GM18951 (cell line): ENCODE results near the gene GATA2.

Source experiments
- POLR2A ChIP-seq: IDR thresholded peaks from 4 replicates; pipeline ENCODE4 v1.6.1; 2011; ENCODE audit warnings: mild to moderate bottlenecking; ENCODE audit not compliant: insufficient read length, insufficient read depth; ENCODE audit errors: extremely low read depth
- in situ Hi-C: fragments of 300-500 bp; cut with MboI; formaldehyde crosslinking; loops from one replicate; pipeline ENCODE4 v1.12.0; 2022; ENCODE audit warnings: low sequenced_read_pairs, mixed read lengths, inconsistent platforms; ENCODE audit not compliant: unreplicated experiment

The GATA2 gene

DNA sequence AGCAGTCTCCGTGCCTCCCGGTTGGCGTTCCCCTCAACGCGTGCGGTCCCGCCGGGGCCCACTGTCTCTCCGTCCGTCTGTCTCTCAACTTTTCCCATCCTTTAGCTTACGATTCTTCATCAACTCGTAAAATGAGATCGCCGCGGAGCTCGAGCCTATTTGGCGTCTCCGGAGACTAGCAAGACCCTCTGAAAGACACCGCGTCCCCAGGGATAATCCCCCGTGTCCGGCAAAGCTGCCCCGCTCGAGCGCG is 3.4 kb downstream of the GATA2 start:
- TF ChIP-seq POLR2A: no peak
- in situ Hi-C loops: no loop called here

DNA sequence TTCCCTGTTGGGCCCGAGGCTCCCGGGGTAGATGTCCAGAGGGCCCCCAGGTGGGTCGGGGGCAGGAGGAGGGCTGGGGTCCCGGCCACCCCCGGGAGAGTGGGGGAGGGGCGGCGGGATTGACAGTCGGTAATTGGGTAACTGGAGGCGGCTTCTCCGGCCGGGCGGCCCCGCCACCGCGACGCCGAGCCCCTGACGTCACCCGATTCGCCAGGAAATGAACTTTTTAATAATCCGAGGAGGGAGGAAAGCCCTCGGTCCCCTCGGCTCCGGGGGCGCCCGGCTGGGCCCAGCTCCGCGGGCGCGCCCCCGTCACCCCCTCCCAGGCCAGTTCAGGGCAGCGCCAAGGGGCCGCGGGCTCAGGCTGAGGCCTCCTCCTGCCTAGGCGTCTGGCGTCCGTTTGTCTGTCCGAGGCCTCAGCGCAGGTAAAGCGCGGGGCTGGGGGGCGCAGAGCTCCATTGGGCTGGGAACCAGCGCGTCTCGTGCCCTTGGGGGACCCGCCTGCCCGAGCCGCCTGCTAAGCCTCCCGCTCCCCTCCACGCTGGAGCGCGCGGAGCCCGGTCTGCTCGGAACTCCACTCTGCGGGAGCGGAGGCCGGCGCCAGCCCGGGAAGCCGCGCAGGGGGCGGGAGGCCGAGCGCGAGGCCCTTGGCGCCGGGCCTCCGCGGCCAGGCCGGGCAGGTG is 3.9 kb downstream of the GATA2 start:
- in situ Hi-C loops: no loop called here
- no peak for TF ChIP-seq POLR2A

DNA sequence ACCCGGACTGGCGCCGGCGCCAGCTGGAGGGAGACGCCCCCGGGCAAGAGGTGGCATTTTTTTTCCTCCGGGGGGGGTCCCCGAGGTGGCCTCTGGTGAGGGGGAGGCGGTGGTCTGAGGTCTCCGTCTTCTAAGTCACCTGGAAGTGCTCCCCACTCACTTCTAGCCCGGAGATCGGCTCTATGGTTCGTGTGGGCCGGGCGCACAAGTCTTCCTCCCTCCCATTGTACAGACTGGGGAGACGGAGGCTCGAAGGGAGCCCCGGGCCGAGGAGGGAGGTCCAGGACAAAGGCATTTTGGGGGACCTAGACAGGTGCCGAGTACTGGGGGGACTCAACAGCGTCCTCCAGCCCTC is 4.4 kb downstream of the GATA2 start:
- in situ Hi-C loops: no loop called here
- no peak for TF ChIP-seq POLR2A

DNA sequence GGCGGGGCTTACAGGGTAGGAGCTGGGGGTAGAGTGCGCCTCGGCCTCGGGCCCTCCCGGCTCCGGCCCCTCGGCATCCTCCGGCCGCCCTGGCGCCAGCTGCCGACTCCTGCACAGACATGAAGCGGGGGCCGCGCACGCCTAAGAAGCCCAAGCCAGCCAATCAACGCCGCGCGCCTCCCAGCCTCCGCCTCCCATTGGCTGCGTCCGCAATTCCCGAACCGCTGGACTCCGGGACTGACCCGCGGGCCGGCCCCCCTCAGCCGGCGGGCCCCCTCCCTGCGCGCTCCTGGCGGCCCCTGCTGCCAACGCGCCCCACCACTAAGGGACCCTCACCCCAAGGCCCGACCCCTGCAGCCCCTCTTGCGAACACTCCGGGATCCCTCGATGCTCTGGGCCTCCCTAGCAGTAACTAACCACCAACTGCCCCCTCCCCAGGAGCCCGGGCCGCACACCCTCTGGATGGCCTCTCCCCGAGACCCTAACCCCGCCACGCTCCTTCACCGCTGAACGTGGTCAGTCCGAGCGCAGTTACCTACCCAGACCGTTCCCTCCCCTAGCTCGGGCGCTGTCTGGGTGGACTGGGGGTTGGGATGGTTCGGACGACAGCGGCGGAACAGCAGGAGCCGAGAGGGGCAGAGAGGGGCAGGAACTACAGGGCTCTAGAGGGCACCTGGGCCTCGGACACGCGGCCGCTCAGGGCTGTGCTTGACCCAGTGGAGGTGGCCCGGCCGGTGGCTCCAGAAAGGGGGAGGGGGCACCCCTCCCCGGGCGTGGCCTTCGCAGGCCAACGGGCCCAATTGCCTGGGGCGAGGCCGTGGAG is 5.0 kb downstream of the GATA2 start:
- TF ChIP-seq POLR2A: no peak
- in situ Hi-C loops: no loop called here

DNA sequence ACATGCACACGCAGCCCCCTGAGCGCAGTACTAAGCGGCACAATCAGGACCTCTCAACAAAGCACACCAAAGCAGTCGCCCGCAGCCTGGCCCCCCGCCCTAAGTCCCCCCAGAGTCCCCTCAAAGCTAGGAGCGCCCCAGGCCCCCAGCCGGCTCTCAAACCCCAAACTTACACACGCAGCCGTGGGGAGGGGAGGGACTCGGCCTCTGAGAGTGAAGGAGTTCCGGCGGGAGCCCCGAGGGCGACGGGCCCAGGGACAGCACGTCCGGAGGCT is 5.5 kb downstream of the GATA2 start:
- in situ Hi-C loops: no loop called here
- TF ChIP-seq POLR2A: no peak

DNA sequence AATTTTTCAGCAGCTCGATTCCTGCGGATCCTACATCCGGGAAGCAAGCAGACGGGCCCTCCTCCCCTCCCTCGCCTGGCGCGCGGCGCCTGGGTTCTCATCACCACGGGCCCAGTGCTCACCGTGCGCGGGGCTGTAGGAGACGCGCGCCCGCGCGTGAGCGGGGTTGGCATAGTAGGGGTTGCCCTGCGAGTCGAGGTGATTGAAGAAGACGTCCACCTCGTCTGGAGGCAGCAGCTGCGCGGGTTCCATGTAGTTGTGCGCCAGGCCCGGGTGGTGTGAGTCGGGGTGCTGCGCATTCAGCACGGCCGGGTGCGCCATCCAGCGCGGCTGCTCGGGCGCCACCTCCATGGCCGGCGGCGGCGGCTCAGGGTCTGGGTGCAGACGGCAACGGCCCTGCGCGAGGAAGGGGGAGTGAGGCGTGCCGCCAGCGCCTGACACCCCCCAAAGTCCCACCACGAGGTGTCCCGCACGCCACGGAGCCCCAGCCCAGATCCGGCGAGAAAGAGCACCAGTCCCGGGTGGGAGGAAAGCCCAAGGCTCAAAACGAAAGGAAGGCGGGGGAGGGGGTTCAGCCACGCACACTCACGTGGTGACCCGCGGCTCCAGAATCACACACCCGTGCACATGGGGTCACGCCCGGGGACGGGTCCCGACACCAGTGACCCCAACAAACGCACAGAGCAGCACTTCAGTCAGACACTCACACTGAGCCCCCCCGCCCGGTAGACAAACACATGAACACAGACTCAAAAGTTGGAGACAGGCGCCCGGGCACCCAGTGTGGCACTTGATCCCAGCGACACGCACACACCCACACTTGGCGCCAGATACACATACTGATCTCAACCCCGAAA is 6.1 kb downstream of the GATA2 start:
- in situ Hi-C loops: no loop called here
- TF ChIP-seq POLR2A: no peak

DNA sequence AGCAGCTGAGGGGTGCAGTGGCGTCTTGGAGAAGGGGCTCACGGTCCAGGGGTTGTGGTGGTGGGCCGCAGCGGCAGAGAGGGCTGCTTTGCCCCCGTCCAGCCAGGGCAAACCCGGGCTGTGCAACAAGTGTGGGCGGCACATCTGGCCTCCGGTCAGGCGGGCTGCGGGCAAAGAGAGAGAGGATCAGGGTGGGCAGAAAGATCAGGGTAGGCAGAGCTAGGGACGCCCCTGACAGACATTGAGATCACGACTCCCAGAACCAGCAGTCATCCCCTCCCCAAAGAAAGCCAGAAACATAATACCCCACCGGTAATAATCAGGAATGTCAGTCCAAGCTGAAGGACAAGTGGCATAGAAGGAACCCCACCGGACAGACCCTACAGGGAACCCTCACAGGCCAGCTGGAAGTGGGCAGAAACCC is 6.8 kb downstream of the GATA2 start:
- no peak for TF ChIP-seq POLR2A
- in situ Hi-C loops: no loop called here

DNA sequence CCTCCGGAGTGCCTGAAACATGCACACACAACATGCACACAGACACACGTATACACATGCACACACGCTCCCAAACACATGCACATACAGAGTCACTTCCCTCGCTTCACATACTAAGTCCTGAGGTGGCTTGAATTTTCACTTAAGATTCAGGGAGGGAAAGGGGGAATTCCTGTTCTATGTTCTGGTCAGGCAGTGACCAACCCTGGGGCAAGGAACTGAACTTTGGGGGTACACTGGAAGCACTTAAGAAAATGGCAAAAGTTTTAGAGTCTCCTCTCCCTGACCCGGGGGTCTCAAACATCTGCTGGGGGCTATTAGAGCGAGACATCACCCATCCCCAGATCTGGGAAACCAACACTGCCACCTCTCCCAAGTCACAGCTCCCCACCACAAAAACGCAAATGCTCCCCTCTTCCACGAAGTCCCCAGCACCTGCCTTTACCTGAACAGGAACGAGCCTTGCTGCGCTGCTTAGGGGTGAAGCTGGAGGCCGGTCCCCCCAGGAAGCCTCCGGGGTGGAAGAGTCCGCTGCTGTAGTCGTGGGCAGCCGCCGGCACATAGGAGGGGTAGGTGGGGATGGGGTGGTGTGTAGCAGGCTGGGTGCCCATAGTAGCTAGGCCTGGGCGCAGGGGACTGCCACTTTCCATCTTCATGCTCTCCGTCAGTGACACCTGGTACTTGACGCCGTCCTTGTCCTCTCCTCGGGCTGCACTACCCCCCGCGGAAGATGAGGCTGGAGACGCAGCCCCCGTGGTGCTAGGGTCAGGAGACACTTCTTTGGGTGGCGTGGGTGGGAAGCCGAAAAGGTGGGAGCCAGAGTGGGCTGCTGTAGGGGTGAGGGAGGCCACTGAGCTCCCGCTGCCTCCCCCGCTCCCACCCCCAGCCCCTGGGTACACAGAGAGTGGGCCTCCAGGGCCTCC is 7.5 kb downstream of the GATA2 start:
- TF ChIP-seq POLR2A: no peak
- in situ Hi-C loops: no loop called here

DNA sequence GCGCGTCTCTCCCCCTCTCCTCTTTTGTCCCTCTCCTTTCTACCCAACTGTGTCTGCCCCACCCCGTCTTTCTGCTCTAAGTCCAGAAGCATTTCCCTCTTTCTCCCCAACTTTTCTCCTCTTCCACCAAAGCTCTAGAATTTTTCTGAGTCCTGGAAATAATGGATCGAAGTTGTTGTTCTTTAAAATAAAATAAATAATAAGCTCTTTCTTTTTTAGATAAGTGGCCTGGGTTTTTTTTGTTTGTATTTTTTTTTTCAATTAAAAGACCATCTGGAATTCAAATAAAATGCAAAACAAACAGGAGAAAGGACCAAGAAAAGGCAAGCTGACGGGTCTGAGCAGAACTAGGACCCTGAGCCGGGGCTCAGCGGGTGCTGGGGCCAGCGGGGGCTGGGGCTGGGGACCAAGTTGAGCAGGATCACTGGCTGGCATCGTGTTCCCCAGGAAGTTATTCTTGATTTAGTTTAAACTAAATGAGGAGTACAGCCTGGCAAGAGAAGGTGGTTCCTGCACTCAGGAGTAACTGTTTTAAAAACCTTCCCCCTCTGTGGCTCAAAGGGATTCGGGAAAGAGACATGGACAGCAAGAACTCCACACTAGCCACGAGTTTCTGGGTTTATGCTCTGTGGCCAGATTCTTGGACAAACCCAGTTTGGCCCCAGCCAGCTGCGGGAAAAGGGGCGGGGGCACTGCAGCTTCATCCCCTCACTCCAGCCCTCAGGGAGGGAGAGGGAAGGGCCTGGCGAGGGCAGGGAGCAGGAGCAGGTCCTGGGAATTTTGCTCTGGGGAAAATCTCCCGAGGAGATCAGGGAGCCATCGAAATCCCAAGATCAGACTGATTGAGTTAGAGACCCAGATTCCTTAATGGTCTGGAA is 8.4 kb downstream of the GATA2 start:
- in situ Hi-C loops: no loop called here
- TF ChIP-seq POLR2A: no peak

DNA sequence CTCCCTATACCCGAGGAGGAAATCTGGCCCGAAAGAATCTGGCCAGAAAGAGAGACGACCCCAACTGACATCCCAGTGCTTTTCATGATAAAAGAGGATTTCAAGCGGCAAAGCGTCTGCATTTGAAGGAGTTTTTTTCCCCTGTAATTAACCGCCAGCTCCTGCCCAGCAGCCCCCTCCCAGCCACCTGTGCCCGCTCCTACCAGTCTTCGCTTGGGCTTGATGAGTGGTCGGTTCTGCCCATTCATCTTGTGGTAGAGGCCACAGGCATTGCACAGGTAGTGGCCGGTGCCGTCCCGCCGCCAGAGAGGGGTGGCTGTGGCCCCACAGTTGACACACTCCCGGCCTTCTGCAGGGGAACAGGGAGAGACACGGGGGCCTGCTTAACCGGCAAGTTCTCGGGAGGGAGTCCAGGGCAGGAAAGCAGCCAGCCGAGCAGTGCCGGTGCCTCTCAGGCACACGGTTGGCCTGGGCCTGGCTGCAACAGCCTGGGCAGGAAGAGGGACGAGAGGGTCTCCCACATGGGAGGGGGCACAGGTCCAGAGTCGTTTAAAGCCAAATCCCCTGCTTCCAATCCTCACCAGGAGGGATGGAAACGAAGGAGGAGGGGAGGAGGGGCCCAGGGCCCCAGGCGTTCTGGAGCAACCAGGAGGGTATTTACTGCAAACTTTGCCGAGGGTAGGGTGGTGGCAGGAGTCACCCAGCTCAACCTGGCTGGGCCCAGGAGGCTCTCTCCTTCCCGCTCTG is 9.2 kb downstream of the GATA2 start:
- TF ChIP-seq POLR2A: no peak
- in situ Hi-C loops: no loop called here
